HG02759 (cell line): ENCODE results near the gene CDC42.
"Not testable (repeated sequence)": the region's sequence is repeated elsewhere in the genome, so short reads cannot be mapped to it uniquely, and the experiment has no call there.

Source experiments
- ATAC-seq: cut with Tn5 transposase; IDR thresholded peaks from one replicate; pipeline ENCODE4 v1.9.1; 2021; ENCODE audit warnings: mild to moderate bottlenecking, moderate library complexity; ENCODE audit not compliant: unreplicated experiment

Gene CDC42

GRCh38 chr1:22052115-22053016 lies at the start of gene CDC42:
CDC42 (plus strand) TSS chr1:22052709; CDS start chr1:22078479, 25,770 bp downstream.
- ATAC-seq: peak; percentile 88

GRCh38 chr1:22002875-22003274 lies 49.6 kb upstream of the CDC42 start:
- ATAC-seq: not testable (repeated sequence)

DNA sequence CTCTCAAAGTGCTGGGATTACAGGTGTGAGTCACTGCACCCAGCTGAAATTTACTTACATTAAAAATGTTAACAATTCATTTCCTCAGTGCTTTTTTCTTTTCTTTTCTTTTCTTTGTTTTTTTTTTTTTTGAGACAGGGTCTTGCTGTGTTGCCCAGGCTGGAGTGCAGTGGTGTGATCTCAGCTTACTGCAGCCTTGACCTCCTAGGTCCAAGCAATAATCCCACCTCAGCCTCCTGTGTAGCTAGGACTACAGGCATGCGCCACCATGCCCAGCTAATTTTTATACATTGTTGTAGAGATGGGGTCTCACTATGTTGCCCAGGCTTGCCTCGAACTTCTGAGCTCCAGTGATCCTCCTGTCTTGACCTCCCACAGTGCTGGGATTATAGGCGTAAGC lies 48.5 kb upstream of the CDC42 start:
- ATAC-seq: not testable (repeated sequence)

DNA sequence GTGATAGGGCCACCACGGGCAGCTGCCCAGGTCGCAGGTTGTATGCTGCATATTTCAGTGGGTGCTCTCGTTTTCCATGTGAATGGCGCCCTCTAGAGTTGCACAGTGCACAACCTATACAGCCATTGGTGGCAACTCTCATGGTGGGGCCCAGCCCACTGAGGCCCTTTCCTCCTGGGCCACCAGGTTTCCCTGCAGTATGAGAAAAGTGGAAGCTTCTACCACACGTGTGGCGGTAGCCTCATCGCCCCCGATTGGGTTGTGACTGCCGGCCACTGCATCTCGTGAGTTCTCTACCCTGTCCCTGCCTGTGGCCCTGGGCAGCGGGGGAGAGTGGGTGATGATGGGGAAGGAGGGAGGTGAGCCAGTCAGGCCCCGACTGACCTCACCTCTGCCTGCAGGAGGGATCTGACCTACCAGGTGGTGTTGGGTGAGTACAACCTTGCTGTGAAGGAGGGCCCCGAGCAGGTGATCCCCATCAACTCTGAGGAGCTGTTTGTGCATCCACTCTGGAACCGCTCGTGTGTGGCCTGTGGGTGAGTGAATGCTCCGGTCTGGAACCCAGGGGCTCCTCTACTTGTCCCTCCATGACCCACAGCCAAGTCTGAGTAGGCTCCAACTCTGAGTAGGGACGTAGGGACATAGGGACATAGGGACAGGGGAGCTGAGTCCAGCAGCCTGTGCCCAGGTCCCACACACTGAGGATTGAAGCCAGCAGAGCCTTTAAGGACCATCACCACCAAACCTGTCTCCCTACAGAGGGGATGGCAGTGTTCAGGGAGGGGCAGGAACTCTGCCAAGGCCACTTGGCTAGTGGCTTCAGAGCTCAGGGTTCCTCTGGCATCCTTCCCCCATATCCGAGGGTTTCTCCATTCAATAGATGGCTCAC lies 47.0 kb upstream of the CDC42 start:
- not testable (repeated sequence) for ATAC-seq

GRCh38 chr1:22006736-22007135 lies 45.8 kb upstream of the CDC42 start:
- not testable (repeated sequence) for ATAC-seq

- not testable (repeated sequence) for ATAC-seq
Measured at GRCh38 chr1:22007262-22007661, 45.2 kb upstream of the CDC42 start.

- ATAC-seq: not testable (repeated sequence)
Measured at GRCh38 chr1:22009566-22009965, 42.9 kb upstream of the CDC42 start.

DNA sequence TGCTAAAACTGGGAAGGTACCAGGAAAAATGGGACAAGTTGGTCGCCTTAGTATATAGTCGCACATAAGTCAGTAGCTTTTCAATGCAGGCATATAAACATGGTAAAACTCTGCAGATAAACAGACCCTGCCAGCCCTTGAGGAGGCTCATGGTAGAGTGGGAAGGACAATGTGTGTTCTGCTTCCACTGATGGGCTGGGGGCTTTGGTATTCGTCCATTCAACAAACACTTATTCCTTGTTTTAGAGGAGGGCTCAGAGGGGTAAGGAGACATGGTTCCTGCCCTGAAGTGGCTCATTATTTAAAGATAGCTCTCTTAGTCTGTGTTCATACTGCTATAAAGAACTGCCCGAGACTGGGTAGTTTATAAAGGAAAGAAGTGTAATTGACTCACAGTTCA lies 39.8 kb upstream of the CDC42 start:
- not testable (repeated sequence) for ATAC-seq

DNA sequence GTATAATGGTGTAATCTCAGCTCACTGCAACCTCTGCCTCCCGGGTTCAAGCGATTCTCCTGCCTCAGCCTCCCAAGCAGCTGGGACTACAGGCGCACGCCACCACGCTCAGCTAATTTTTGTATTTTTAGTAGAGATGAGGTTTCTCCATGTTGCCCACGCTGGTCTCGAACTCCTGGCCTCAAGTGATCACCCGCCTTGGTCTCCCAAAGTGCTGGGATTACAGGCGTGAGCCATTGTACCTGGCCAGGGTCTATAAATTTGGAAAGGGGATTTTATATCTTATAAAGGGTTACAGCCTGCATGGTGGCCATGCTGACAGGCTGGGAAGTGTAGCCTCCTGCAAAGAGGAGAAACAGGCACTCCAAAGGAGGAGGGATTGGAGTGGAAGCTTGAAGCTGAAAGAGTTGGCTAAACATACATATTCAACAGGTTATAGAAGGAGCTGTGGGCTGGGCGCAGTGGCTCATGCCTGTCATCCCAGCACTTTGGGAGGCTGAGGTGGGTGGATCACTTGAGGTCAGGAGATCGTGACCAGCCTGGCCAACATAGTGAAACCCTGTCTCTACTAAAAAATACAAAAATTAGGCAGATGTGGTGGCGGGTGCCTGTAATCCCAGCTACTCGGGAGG lies 37.8 kb upstream of the CDC42 start:
- ATAC-seq: not testable (repeated sequence)

DNA sequence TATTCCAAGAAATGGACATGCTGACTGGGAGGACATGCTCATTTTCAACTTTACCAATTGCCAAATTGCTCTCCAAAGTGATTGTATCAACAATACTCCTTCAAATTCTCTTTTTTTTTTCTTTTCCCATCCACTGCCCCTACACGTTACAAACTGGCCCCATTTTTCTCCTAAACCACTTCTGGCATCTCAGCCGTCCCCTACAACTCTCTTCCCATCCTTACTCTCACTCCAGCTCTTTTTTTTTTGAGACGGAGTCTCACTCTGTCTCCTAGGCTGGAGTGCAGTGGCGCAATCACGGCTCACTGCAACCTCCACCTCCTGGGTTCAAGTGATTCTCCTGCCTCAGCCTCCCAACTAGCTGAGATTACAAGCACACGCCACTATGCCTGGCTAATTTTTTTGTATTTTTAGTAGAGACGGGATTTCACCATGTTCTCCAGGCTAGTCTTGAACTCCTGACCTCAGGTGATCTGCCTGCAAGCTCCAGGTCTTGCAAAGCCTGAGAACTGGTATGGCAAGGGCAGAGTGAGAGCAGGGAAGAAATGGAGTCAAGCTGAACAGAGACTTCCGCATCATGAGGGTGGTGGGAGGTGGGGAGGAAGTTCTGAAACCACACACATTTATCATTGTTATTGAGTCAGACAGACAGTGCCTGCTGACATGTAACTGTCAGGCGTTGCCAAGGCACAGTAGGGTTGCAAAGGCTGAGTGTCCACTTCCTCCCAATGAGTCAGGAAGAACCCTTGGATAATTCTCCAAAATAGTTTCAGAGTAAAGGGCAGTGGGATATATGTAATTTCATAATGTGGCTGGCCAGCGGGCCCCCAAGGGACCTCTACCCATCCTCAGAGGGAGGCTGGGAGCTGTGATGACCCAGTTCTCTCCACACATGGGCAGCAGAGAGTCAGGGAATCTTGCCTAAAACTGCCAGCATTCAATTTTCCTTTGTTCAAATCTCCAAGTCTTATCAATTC lies 33.6 kb upstream of the CDC42 start:
- peak; percentile 73 for ATAC-seq

DNA sequence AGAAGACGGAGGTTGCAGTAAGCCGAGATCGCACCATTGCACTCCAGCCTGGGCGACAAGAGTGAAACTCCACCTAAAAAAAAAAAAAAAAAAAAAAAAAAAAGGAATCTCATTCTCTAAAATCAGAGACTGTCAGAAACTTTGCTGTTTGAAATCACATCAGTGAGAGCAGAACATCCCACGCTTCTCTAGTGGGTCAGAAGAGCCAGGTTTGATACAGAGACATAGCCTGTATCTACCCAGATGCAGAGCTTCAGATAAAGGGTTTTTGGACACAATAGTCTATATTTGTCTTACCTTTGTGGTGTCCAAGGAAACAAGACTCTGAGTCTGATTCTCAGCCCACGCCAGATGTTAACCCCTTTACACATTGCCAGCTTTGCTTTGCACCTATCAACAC lies 31.4 kb upstream of the CDC42 start:
- no peak for ATAC-seq

DNA sequence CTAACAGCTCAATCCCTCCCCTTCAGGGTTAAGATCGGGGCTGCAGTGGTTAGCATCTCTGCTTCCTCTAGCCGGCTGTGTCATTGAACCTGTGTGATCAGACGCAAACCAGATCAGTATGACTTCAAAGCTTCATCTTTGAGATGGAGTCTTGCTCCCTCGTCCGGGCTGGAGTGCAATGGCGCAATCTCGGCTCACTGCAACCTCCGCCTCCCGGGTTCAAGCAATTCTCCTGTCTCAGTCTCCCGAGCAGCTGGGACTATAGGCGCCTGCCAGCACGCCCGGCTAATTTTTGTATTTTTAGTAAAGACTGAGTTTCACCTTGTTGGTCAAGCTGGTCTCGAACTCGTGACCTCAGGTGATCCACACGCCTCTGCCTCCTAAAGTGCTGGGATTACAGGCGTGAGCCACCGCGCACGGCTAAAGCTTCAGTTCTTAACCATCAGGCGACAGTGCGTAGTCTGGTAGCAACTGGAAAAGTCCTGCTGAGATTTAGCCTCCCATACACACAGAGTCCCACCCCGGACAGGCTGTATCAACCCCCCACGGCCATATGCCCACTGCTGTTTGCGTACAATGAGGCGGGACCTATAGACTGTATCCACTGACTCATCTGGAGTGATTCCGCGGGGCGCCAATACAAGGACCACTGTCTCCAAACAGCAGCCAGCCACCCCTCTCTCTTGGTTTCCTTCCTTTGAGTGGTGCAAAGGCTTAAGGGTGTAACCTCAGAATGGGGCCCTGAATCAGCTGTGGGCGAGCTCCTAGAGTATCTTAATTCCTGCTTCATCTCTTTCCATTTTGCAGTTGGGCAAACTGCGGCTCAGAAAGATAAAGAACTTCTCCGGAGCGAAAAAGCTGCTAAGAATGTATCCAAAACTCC lies 27.8 kb upstream of the CDC42 start:
- peak; percentile 27 for ATAC-seq

GRCh38 chr1:22025368-22026155 lies 26.9 kb upstream of the CDC42 start:
- ATAC-seq: peak; percentile 81

GRCh38 chr1:22026924-22027289 lies 25.6 kb upstream of the CDC42 start:
- no peak for ATAC-seq

DNA sequence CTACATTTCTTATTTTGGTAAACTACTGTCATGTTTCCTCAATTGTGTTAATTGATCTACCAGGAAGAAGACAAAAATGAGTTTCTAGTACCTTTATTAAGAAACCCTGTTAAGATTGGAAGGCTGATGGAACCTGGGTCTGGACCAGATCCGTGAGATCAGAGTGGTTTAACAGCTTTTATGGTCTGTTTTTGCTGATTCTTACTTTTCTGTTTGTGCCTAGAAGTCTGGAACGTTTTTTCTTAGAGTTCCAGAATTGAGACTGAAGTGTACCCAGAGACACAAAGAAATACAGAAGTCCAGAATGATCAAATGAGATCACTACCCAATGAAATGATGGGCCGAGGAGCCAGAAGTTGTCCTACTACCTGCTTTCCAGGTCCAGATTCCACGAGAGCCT lies 22.5 kb upstream of the CDC42 start:
- ATAC-seq: no peak

- ATAC-seq: no peak
Measured at GRCh38 chr1:22030473-22030872, 22.0 kb upstream of the CDC42 start.

GRCh38 chr1:22031214-22031962 lies 21.1 kb upstream of the CDC42 start:
- no peak for ATAC-seq

GRCh38 chr1:22034834-22035233 lies 17.7 kb upstream of the CDC42 start:
- not testable (repeated sequence) for ATAC-seq
